IgD-negative memory B cell (primary cell): ENCODE data around the gene TMEM135. TPM values are rescaled to one million over a fixed set of nuclear protein-coding genes. Genes with fewer than 3 reads are reported as not detected.
"Not testable (repeated sequence)": the region's sequence is repeated elsewhere in the genome, so short reads cannot be mapped to it uniquely, and the experiment has no call there.

Source experiments
- H3K27ac Mint-ChIP-seq, 3 donors: one replicate each; pipeline ENCODE4 v1.8.0; 2020 to 2022; ENCODE audit warnings: mild to moderate bottlenecking in 3 of 3, mixed read lengths in 3 of 3, moderate library complexity in 1 of 3
- H3K27me3 Mint-ChIP-seq: one replicate; pipeline ENCODE4 v1.8.0; 2021; ENCODE audit warnings: mixed read lengths
- H3K36me3 Mint-ChIP-seq: one replicate; pipeline ENCODE4 v1.8.0; 2020; ENCODE audit warnings: mild to moderate bottlenecking, mixed read lengths
- H3K4me1 Mint-ChIP-seq, 3 donors: one replicate each; pipeline ENCODE4 v1.8.0; 2020 to 2022; ENCODE audit warnings: mixed read lengths in 3 of 3, mild to moderate bottlenecking in 1 of 3
- H3K4me3 Mint-ChIP-seq, 4 donors: one replicate each; pipeline ENCODE4 v1.8.0; 2020 to 2022; ENCODE audit warnings: mild to moderate bottlenecking in 4 of 4, mixed read lengths in 4 of 4, moderate library complexity in 3 of 4
- H3K9me3 Mint-ChIP-seq, 3 donors: one replicate each; pipeline ENCODE4 v1.8.0; 2020 to 2021; ENCODE audit warnings: mixed read lengths in 3 of 3, mild to moderate bottlenecking in 1 of 3
- polyA plus RNA-seq: library from polyadenylated mRNA; unstranded; fragments of 300-500 nt; fragmentation: Illumina TruSeq; gene quantifications from one replicate; pipeline ENCODE4 v1.2.3, GENCODE V29; 2021

Gene TMEM135
- 8.9 TPM for polyA plus RNA-seq

DNA sequence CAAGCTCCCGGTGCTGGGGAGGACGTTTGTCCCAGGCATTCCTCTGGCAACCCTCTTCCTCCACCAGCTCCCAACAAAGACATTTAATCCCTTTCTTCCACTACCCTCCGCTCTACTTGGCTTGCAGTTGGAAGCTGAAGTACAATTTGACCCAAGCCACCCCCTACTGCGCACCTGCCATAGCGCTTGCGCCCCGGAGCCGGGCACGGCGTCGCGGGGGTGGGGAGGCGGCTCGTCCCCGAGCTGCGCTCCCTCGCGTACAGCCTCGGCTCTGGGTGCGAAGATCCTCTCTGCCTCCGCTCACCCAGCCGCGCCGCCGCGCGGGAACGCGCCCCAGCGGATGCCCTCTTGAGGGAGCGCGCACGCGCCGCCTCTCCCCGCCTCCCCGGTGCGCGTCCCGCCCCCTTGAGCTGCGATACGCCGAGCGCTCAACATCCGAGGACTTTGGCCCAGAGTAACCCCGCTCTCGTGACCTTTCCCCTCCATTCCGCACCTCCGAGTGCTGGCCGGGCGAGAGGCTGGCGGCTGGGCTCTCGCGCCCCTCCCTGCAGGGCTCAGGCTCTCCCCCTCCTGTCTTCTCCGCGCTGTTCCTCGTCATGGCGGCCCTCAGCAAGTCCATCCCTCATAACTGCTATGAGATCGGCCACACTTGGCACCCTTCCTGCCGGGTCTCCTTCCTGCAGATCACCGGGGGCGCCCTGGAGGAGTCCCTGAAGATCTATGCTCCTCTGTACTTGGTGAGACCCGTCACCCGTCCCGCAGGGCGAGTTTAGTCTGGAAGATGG, at the start of gene TMEM135:
TMEM135 (plus strand) TSS at position 485 of the 785 bp plus-strand sequence; CDS start at position 597, 112 bp downstream.
- Mint-ChIP-seq H3K4me3 (peak within 1 kb of the TSS; percentile 93 to 98 (median 95)), H3K4me1 (peaks cover 29 to 40% (median 31%) of the 10 kb centered on the region in 3 donors), H3K27ac (peak within 1 kb of the TSS; percentile 80 to 96 (median 86))

DNA sequence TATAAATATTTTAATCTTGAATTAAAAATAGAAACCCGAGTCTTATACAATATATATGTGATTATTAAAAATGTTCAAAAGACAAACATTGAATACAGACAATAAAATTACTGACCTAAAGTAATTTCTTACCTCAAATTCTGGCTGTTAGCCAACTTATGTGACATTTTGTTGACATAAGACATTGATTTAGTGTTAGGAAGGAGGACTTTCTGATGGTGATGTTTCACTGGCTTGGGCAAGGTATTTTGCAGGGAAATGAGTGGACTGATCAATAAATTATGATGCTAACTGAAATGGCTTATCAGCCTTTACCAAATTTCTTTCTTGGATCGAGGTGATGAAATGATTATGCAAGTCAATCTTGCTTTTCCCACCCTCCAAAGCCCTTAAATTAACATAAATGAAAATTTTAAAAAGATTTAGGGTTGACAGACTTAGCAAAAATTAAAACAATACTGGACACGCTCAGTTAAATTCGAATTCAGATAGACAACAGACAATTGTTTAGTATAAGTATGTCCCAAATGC, 49.3 kb upstream of the TMEM135 start:
- Mint-ChIP-seq H3K4me1 (no peaks in the 10 kb centered on the region), H3K9me3 (peaks cover 0 to 2% (median 0%) of the 10 kb centered on the region in 3 donors), H3K27me3 (peaks cover 4% of the 10 kb centered on the region), H3K36me3 (no peaks in the 10 kb centered on the region), H3K27ac (no peak overlapping the region), H3K4me3 (no peak overlapping the region)

More for the DNA sequence above, at the start of gene TMEM135:
- no peaks in the 10 kb centered on the region for H3K9me3 Mint-ChIP-seq
- H3K36me3 Mint-ChIP-seq: peaks cover 7% of the 10 kb centered on the region
- peaks cover 1% of the 10 kb centered on the region for H3K27me3 Mint-ChIP-seq

DNA sequence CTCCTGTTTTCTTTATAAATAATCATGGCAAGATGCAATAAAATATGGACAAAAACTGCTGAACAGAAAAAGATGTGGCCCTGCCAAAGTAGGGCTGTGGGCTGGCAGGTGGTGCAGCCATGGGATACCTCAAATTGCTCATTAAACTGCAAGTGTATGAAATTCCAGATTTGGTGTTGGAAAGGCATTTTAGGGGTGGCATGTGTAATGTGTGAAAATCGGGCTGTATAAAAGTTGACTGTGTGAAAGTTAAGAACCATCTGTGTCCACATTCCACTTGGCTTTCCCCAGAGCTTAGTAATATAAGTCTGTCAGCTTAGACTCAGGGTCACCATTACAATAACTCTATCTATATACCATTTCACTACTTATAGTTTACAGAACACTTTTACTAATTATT, 47.7 kb upstream of the TMEM135 start:
- Mint-ChIP-seq H3K36me3 (no peaks in the 10 kb centered on the region), H3K4me3 (no peak overlapping the region), H3K27ac (no peak overlapping the region), H3K27me3 (peaks cover 1% of the 10 kb centered on the region), H3K9me3 (no peaks in the 10 kb centered on the region), H3K4me1 (no peaks in the 10 kb centered on the region)

DNA sequence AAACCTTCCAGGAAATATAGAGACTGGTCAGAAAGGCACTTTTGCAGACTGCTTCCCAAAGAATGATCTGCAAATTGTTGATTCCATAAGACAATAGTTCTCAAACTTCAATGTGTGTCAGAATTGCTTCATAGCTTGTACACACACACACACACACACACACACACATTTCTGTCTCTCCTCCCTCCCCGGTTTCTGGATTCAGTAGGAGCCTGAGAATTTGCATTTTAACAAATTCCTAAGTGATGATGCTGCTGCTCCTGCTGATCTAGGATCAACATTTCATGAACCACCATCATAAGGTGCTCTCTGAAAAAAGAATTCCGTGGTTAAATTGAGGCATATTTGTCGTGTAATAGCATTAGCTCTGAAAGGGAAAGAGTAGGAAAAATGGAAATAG, 47.2 kb upstream of the TMEM135 start:
- H3K27me3 Mint-ChIP-seq: peaks cover 1% of the 10 kb centered on the region
- H3K4me3 Mint-ChIP-seq: no peak overlapping the region
- no peaks in the 10 kb centered on the region for H3K9me3 Mint-ChIP-seq
- no peak overlapping the region for H3K27ac Mint-ChIP-seq
- no peaks in the 10 kb centered on the region for H3K4me1 Mint-ChIP-seq
- no peaks in the 10 kb centered on the region for H3K36me3 Mint-ChIP-seq

GRCh38 chr11:86991341-86991740, 46.4 kb upstream of the TMEM135 start:
- H3K9me3 Mint-ChIP-seq: no peaks in the 10 kb centered on the region
- H3K27ac Mint-ChIP-seq: no peak overlapping the region
- H3K36me3 Mint-ChIP-seq: no peaks in the 10 kb centered on the region
- peaks cover 1% of the 10 kb centered on the region for H3K27me3 Mint-ChIP-seq
- H3K4me3 Mint-ChIP-seq: no peak overlapping the region
- H3K4me1 Mint-ChIP-seq: no peaks in the 10 kb centered on the region

- H3K36me3 Mint-ChIP-seq, H3K27me3 Mint-ChIP-seq, H3K4me1 Mint-ChIP-seq, H3K9me3 Mint-ChIP-seq, H3K4me3 Mint-ChIP-seq: not testable (repeated sequence)
- H3K27ac Mint-ChIP-seq: peak overlapping the region in 1 of 3 donors; percentile 2
Measured at GRCh38 chr11:86992340-86992739, 45.4 kb upstream of the TMEM135 start.

- Mint-ChIP-seq H3K27me3 (peaks cover 1% of the 10 kb centered on the region), H3K9me3 (no peaks in the 10 kb centered on the region), H3K27ac (no peak overlapping the region), H3K4me3 (no peak overlapping the region), H3K36me3 (no peaks in the 10 kb centered on the region), H3K4me1 (no peaks in the 10 kb centered on the region)
Measured at GRCh38 chr11:86993031-86993430, 44.7 kb upstream of the TMEM135 start.

DNA sequence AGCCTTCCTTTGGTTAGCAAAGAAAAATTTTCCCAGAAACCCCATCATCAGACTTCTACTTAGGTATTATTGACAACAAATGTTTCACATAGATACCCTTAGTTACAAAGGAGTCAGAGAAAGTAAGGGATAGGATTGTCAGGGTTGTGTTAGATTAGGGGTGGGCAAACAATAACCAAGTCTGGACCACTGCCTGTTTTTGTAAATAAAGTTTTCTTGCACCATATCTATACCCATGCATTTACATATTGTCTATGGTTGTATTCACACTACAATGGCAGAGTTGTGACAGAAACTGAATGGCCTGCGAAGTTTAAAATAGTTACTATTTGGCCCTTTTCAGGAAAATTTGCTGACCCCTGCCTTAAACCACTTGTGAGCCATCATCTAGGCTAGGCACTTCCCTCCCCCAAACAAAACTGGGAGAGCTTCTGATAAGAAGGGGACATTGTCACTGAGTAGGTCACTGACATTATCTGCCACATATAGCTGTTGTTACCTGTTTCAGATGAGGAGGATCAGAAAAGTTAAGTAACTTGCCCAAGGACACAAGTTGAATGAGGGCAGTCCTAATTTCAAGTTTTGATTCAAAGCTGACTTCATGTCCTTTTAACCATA, 40.7 kb upstream of the TMEM135 start:
- Mint-ChIP-seq H3K4me3 (no peak overlapping the region), H3K4me1 (no peaks in the 10 kb centered on the region), H3K27me3 (peaks cover 1% of the 10 kb centered on the region), H3K36me3 (no peaks in the 10 kb centered on the region), H3K9me3 (no peaks in the 10 kb centered on the region), H3K27ac (no peak overlapping the region)

GRCh38 chr11:86999388-86999787, 38.3 kb upstream of the TMEM135 start:
- H3K27ac Mint-ChIP-seq: no peak overlapping the region
- H3K9me3 Mint-ChIP-seq: no peaks in the 10 kb centered on the region
- H3K36me3 Mint-ChIP-seq: no peaks in the 10 kb centered on the region
- no peaks in the 10 kb centered on the region for H3K27me3 Mint-ChIP-seq
- H3K4me1 Mint-ChIP-seq: no peaks in the 10 kb centered on the region
- no peak overlapping the region for H3K4me3 Mint-ChIP-seq

- H3K27me3 Mint-ChIP-seq: no peaks in the 10 kb centered on the region
- no peaks in the 10 kb centered on the region for H3K36me3 Mint-ChIP-seq
- H3K4me3 Mint-ChIP-seq: no peak overlapping the region
- no peak overlapping the region for H3K27ac Mint-ChIP-seq
- H3K4me1 Mint-ChIP-seq: no peaks in the 10 kb centered on the region
- H3K9me3 Mint-ChIP-seq: no peaks in the 10 kb centered on the region
Measured at GRCh38 chr11:86999859-87000753, 37.6 kb upstream of the TMEM135 start.

- Mint-ChIP-seq H3K27ac (no peak overlapping the region), H3K4me1 (no peaks in the 10 kb centered on the region), H3K9me3 (no peaks in the 10 kb centered on the region), H3K4me3 (no peak overlapping the region), H3K36me3 (no peaks in the 10 kb centered on the region), H3K27me3 (peaks cover 5% of the 10 kb centered on the region)
Measured at GRCh38 chr11:87002918-87003317, 34.8 kb upstream of the TMEM135 start.

DNA sequence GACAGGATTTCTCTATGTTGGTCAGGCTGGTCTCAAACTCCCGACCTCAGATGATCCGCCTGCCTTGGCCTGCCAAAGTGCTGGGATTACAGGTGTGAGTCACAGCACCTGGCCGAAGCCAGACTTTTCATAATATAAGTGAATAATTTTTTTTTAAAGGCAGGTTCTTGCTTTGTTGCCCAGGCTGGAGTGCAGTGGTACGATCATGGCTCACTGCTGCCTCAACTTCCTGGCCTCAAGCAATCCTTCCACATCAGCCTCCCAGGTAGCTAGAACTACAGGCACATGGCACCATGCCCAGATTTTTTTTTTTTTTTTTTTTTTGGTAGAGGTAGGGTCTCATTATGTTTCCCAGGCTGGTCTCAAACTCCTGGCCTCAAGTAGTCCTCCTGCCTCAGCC, 33.5 kb upstream of the TMEM135 start:
- not testable (repeated sequence) for H3K9me3 Mint-ChIP-seq, H3K27ac Mint-ChIP-seq

DNA sequence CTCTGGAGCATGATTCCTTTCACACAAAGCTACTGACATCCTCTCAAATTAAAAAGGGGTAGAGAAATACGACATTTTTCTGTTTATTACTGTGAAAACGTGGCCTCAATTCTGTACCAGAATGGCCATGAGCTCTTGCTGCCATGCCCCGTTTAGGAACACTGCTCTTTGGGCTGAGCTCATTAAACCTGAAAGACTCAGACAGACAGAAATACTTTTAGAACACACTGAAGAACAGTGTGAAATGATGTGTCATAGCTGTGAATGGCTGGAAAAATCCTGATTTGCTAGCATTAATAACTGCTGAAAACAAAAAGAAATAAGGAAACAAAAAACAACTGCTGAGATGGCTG, 32.2 kb upstream of the TMEM135 start:
- Mint-ChIP-seq H3K4me1 (no peaks in the 10 kb centered on the region), H3K27ac (no peak overlapping the region), H3K4me3 (no peak overlapping the region), H3K9me3 (no peaks in the 10 kb centered on the region), H3K27me3 (peaks cover 5% of the 10 kb centered on the region), H3K36me3 (no peaks in the 10 kb centered on the region)

More for the DNA sequence above, 33.5 kb upstream of the TMEM135 start:
- H3K36me3 Mint-ChIP-seq, H3K4me1 Mint-ChIP-seq, H3K27me3 Mint-ChIP-seq, H3K4me3 Mint-ChIP-seq: not testable (repeated sequence)

DNA sequence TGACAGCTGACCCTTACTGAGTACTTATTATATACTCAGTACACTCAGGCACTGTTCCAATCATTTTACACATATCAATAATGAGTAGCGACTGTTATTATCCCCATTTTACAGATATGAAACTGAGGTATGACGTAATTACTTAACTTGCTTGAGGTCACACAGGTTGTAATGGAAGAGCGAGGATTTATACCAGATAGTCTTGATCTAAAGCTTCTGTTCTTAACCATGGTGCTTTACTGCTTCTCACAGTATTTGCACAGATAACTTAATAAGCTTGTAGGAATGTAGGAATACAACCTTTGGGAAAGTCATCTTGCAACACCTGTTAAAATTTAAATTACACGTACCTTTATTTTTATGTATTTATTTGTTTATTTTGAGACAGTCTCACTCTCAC, 31.7 kb upstream of the TMEM135 start:
- Mint-ChIP-seq H3K36me3 (no peaks in the 10 kb centered on the region), H3K4me3 (no peak overlapping the region), H3K4me1 (no peaks in the 10 kb centered on the region), H3K27me3 (peaks cover 5% of the 10 kb centered on the region), H3K27ac (no peak overlapping the region), H3K9me3 (no peaks in the 10 kb centered on the region)

GRCh38 chr11:87007963-87008362, 29.8 kb upstream of the TMEM135 start:
- H3K36me3 Mint-ChIP-seq: no peaks in the 10 kb centered on the region
- H3K4me1 Mint-ChIP-seq: no peaks in the 10 kb centered on the region
- H3K9me3 Mint-ChIP-seq: no peaks in the 10 kb centered on the region
- H3K27ac Mint-ChIP-seq: no peak overlapping the region
- H3K4me3 Mint-ChIP-seq: no peak overlapping the region
- peaks cover 5% of the 10 kb centered on the region for H3K27me3 Mint-ChIP-seq
